ENCODE measurements around the gene MAEA. TPM values are rescaled to one million over a fixed set of nuclear protein-coding genes. Genes with fewer than 3 reads are reported as not detected.
A peak's percentile ranks its signal among the peaks of the same experiment; 100 is the strongest.
"Not testable (repeated sequence)": the region's sequence is repeated elsewhere in the genome, so short reads cannot be mapped to it uniquely, and the experiment has no call there.

The MAEA gene
- total and polyA plus RNA-seq, 12 donors = 39.1 to 72.8 (median 50.3) TPM

- H3K4me3 ChIP-seq = peak overlapping the region; percentile 82 to 99 (median 96)
- H3K4me1 ChIP-seq = peaks cover 24 to 61% (median 54%) of the 10 kb centered on the region in 9 donors
- no peaks in the 10 kb centered on the region for H3K27me3 ChIP-seq
- no peak for DNase-seq
- peak overlapping the region; percentile 81 to 97 (median 94) for H3K27ac ChIP-seq
- 0 to 1% methylated on average over 46 to 47 of the region's 47 CpGs for WGBS, 2 donors
- H3K9me3 ChIP-seq = peaks cover 0 to 5% (median 0%) of the 10 kb centered on the region in 11 donors
- H3K36me3 ChIP-seq = no peaks in the 10 kb centered on the region
- ATAC-seq = peak in 1 of 8 donors; percentile 0
- no peak for TF ChIP-seq CTCF (IDR thresholded peaks at IDR 0.05)
- intact Hi-C loops (cut with DNase I) = loop anchor here in 4 of 10 donors (5.0 to 10.0 kb wide), 3 partner anchors 52 to 57 kb away; partner anchors contain the start of gene UVSSA (in 2 of the 4)
Observed at GRCh38 chr4:1290165-1290977, 680 bp downstream of the MAEA start.

- intact Hi-C loops (cut with DNase I) = loop anchor here in 4 of 10 donors (5.0 to 10.0 kb wide), 3 partner anchors 51 to 56 kb away; partner anchors contain the start of gene UVSSA (in 2 of the 4)
- no peak for DNase-seq
- Histone ChIP-seq H3K36me3 (no peaks in the 10 kb centered on the region), H3K27me3 (no peaks in the 10 kb centered on the region), H3K4me1 (peaks cover 24 to 62% (median 54%) of the 10 kb centered on the region in 9 donors), H3K27ac (peak overlapping the region in 9 of 10 donors; percentile 81 to 97 (median 94)), H3K4me3 (peak overlapping the region in 9 of 10 donors; percentile 82 to 99 (median 97)), H3K9me3 (peaks cover 0 to 4% (median 0%) of the 10 kb centered on the region in 11 donors)
- TF ChIP-seq CTCF (IDR thresholded peaks at IDR 0.05) = no peak
- 64% methylated on average over 9 of the region's 9 CpGs for WGBS, 2 donors
- ATAC-seq = no peak
Observed at GRCh38 chr4:1291091-1291490, 1.4 kb downstream of the MAEA start.

GRCh38 chr4:1291996-1292702, 2.5 kb downstream of the MAEA start:
- no peaks in the 10 kb centered on the region for H3K9me3 ChIP-seq
- peak overlapping the region in 4 of 10 donors; percentile 6 to 96 (median 67) for H3K27ac ChIP-seq
- 51 to 56% methylated on average over 11 of the region's 11 CpGs for WGBS, 2 donors
- no peak for ATAC-seq
- peak overlapping the region in 2 of 10 donors; percentile 97 to 99 for H3K4me3 ChIP-seq
- no peak for TF ChIP-seq CTCF (IDR thresholded peaks at IDR 0.05)
- no peak for DNase-seq
- peaks cover 24 to 68% (median 58%) of the 10 kb centered on the region in 9 donors for H3K4me1 ChIP-seq
- no peaks in the 10 kb centered on the region for H3K27me3 ChIP-seq
- peaks cover 0 to 7% (median 0%) of the 10 kb centered on the region in 9 donors for H3K36me3 ChIP-seq
- intact Hi-C loops (cut with DNase I) = loop anchor here in 4 of 10 donors (5.0 to 10.0 kb wide), 3 partner anchors 50 to 55 kb away; partner anchors contain the start of gene UVSSA (in 2 of the 4)

- ATAC-seq, DNase-seq, H3K4me3 ChIP-seq, H3K9me3 ChIP-seq, H3K27me3 ChIP-seq: not testable (repeated sequence)
- peak overlapping the region in 2 of 10 donors; percentile 6 to 41 for H3K27ac ChIP-seq
- peaks cover 24 to 73% (median 58%) of the 10 kb centered on the region in 9 donors for H3K4me1 ChIP-seq
- H3K36me3 ChIP-seq = peaks cover 0 to 12% (median under 1%) of the 10 kb centered on the region in 9 donors
- intact Hi-C loops (cut with DNase I) = loop anchor here in 4 of 10 donors (5.0 to 10.0 kb wide), 3 partner anchors 50 to 55 kb away; partner anchors contain the start of gene UVSSA (in 2 of the 4)
- WGBS, 2 donors = 84 to 85% methylated on average over 8 of the region's 8 CpGs
Observed at GRCh38 chr4:1292703-1293011, 3.0 kb downstream of the MAEA start.
